Hepatocyte (in vitro differentiated cells): ENCODE data around the gene DCAF11.

Experiments
- EZH2 ChIP-seq: fragments of 200-600 bp; sonication (generic); IDR thresholded peaks from 2 replicates; pipeline ENCODE4 v1.6.1; 2016; ENCODE audit warnings: antibody characterized with exemption, mild to moderate bottlenecking, borderline replicate concordance
- TF ChIP-seq, protein P1 (sequence below): fragments of 200-600 bp; sonication (generic); IDR thresholded peaks from 2 replicates; pipeline ENCODE4 v1.5.1; 2016; ENCODE audit warnings: antibody characterized with exemption, mild to moderate bottlenecking; ENCODE audit not compliant: poor library complexity

DNA sequence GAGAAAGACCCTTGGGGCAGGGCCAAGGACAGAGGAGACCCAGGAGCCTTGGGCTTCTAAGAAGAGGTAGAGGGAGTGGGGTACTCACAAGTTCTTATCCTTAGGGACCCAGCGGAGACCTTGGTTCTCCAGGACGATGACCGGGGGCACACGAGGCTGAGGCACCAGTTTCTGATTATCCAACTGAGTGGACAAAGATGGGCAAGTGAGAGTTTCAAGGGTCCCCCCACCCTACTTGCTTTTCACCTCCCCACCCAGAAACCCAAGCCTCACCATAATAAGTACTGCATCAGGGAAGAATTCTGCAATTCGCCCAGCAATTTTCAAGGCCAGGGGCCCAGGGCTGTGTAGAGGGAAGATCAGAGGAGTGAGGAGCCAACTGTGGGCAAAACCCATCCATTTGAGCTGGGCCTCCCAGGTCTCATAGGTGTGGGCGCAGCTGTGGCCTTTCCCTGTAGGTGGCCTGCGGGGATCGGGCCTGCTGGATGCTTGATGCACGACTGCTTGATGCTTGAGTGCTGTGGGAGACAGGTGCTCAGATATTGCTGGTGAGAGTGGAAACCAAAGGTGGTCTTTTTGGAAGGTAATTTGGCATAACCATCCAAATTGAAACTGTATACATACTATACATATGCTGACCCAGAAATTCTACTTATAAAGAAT, 24.8 kb downstream of the DCAF11 start:
- TF ChIP-seq, protein P1, sequence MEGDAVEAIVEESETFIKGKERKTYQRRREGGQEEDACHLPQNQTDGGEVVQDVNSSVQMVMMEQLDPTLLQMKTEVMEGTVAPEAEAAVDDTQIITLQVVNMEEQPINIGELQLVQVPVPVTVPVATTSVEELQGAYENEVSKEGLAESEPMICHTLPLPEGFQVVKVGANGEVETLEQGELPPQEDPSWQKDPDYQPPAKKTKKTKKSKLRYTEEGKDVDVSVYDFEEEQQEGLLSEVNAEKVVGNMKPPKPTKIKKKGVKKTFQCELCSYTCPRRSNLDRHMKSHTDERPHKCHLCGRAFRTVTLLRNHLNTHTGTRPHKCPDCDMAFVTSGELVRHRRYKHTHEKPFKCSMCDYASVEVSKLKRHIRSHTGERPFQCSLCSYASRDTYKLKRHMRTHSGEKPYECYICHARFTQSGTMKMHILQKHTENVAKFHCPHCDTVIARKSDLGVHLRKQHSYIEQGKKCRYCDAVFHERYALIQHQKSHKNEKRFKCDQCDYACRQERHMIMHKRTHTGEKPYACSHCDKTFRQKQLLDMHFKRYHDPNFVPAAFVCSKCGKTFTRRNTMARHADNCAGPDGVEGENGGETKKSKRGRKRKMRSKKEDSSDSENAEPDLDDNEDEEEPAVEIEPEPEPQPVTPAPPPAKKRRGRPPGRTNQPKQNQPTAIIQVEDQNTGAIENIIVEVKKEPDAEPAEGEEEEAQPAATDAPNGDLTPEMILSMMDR = no peak
- no peak for TF ChIP-seq EZH2
